Activated CD4-positive, alpha-beta T cell treated with anti-CD3 and anti-CD28 coated beads, Interleukin-2, amount 50 U/mL, for 16 hours (primary cell): ENCODE measurements around the gene TEX13B.
"Not testable (repeated sequence)": the region's sequence is repeated elsewhere in the genome, so short reads cannot be mapped to it uniquely, and the experiment has no call there.

Experiments used
- DNase-seq: peaks from one replicate; pipeline ENCODE4 v3.0.0-alpha.2; 2020

The TEX13B gene

DNA sequence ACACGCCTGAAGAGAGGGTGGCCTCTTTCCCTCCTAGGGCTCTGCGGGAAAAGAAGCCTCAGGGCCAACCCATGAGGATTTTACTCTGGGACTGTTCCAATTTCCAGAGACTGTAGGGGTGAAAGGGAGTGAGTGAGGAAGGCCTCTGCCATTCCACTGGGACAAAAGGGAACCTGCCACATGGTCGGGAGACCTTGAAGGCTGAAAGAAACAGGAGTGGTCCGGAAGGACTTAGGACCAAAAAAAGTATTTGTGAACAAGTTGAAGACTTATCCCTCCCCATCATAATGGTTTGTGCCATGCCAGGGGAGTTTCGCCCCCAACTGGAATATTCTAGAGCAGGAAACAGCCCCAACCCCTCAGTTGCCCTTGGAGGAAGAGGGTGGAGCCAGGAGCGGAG, at the start of gene TEX13B:
Gene TEX13B, minus strand, starts transcription at position 15 of the 400 bp plus-strand sequence. CDS start 243 bp downstream, outside the sequence.
- DNase-seq = no peak

GRCh38 chrX:108029928-108030711, 48.0 kb upstream of the TEX13B start:
- DNase-seq = no peak

GRCh38 chrX:108028854-108029253, 46.7 kb upstream of the TEX13B start:
- no peak for DNase-seq

DNA sequence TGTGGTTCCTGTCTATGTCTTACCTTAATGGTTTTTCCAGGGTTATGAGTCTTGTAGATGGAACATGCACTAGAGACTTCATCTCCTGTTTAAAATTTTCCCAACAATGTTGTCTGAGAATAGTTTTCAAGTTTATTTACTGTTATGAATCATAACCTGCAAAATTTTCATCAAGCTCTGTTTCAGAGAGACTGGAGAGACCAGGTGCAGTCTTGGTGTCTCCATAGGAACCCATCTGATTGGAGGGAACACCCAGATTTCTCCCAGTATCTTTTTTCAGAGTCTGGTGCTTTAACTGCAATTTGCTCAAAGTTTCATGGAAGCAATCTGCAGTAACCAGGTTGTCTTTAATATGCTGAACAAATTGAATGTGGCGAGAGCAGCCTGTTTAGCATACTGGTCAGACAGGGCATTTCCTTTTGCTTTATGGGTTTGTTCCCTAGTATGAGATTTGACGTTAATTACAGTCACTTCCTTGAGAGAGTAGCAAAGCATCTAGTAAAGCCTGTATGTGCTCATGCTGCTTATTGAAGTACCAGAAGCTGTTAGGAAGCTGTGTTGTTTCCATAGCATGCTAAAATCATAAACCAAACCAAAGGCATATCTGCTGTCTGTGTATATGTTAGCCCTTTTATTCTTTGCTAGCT, 43.9 kb upstream of the TEX13B start:
- no peak for DNase-seq

GRCh38 chrX:108025376-108025775, 43.2 kb upstream of the TEX13B start:
- no peak for DNase-seq

DNA sequence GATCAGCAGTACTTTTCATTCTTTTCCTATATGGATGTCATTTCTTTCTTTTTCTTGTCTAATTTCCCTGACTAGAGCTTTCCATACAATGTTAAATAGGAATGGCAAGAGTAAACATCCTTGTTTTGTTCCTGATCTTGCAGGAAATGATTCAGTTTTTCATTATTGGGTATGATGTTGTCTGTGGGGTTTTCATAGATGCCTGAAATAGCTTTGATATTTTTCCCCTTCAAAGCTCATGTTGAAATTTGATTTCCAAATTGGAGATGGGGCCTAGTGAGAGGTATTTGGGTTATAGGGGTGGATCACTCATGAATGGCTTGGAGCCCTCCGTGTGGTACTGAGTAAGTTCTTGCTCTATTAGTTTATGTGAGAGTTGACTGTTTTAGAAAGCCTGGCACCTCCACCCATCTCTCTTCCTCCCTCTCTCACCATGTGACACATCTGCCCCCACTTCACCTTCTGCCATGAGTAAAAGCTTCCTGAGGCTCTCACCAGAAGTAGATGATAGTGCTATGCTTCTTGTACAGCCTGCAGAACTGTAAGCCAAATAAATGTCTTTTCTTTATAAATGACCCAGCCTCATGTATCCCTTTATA, 40.4 kb upstream of the TEX13B start:
- DNase-seq = peak; percentile 10

- DNase-seq = peak; percentile 18
These were observed 38.5 kb upstream of the TEX13B start for GRCh38 chrX:108020631-108021030.

GRCh38 chrX:108019382-108019875, 37.3 kb upstream of the TEX13B start:
- DNase-seq = no peak

GRCh38 chrX:108018656-108019381, 36.6 kb upstream of the TEX13B start:
- peak; percentile 32 for DNase-seq

DNA sequence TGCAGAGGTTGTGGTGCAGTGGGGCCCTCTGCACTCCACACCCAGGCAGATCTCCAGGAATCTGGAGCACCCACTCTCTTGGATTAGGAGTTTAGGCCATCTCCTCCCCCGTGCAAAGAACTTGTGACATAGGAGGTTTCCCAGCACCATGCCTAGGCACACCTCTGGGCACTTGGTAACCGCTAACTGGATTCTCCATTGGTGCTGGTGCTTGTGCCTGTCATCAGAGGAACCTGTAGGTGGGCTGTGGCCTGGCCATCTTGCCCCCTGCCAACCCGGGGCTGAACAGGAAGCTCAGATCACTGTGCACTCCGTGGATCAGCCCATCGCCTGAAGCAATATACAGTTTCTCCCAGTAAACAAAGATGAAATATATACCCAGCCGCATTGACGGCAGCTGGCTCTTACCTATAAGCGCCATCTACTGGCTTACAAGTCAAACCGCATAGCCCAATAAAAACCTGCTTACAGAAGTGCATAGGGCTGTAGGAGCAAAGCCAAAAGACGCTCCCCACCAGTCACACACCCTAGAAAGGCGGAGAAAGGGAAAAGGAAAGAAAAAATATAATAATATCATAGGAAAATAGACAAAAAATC, 19.1 kb upstream of the TEX13B start:
- peak; percentile 38 for DNase-seq

DNA sequence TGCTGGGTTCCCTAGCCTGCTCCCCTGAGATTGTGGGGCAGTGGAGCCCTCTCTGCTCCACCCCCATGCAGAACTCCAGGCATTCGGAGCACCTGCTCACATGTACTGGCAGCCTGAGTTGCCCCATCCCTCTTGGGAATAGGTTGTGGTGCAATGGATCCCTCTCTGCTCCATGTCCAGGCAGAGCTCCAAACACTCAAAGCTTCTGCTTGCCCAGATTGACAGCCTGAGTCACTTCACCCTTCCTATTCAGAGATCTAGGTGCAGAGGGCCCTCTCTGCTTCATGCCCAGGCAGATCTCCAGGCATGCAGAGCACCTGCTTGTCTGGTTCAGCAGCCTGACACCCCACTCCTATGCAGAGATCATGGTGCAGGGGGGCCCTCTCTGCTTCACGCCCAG, 18.6 kb upstream of the TEX13B start:
- no peak for DNase-seq

GRCh38 chrX:107996124-107996523, 14.0 kb upstream of the TEX13B start:
- no peak for DNase-seq

DNA sequence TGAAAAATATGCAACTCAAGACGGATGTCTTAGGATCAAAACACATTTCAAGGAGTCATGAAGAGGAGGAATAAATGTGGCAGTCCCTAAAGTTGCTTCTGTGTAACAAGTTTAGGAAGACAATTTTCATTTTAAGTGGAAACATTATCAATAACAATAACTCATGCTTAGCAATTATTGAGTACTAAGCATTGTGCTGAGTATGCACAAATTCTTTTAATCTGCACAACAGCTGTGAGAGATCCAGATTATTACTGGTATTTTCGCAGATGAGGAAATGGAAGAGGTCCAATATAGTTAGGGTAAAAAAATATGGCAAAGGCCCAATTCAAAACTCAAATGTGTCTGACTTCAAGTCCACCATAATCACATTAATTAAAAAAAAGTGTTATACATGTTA, 2.9 kb upstream of the TEX13B start:
- DNase-seq = no peak

DNA sequence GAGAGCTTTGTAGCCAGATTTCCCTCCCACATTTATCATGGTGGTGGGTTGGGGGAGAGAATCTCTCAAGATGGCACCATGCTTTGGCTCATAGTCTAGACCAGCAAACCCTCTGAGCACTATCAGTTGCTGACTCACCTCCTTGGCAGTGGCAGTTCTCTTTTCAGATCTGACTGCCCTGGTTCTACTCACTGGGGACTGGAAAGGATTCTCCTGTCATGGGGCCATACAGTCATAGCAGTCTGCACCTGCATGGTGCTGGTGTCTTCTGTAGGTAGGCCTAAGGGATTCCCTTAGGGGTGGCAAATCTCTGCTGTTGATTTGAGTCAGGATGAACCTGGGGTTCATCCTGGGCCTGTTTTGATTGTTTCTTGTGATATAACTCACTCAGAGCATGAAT, 2.6 kb downstream of the TEX13B start:
- peak; percentile 2 for DNase-seq

- peak; percentile 5 for DNase-seq
These were observed 3.4 kb downstream of the TEX13B start for GRCh38 chrX:107978707-107979307.

DNA sequence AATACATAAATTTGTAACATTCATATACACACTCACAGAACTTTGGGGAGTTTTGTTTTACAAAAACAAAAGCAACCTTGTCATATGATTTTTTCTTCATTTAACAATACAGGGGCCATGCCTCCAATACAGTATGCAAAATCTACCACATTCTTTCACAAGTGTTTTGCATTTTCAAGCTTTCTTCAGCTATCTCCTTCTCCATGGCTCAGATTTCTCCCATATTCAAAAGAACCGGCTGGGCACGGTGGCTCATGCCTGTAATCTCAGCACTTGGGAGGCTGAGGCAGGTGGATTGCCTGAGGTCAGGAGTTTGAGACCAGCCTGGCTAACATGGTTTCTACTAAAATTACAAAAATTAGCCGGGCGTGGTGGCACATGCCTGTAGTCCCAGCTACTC, 4.1 kb downstream of the TEX13B start:
- DNase-seq = no peak

DNA sequence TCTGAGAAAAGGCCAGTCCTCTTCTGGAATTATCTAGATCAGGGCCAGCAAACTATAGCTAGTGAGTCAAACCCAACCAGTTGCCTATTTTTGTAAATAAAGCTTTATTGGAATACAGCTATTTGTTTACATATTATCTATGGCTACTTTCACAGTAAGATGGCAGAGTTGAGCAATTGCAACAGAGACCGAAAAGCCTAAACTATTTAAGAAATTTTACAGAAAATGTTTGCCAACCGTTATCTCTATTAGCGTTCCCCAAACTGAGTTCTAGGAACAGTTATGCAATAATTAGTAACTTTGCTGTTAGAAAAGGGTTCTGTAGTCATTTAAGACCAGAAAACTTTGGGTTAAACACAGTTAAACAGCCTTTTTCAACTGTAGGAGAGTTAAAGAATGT, 10.5 kb downstream of the TEX13B start:
- DNase-seq = no peak

- no peak for DNase-seq
These were observed 12.1 kb downstream of the TEX13B start for GRCh38 chrX:107970073-107970472.

DNA sequence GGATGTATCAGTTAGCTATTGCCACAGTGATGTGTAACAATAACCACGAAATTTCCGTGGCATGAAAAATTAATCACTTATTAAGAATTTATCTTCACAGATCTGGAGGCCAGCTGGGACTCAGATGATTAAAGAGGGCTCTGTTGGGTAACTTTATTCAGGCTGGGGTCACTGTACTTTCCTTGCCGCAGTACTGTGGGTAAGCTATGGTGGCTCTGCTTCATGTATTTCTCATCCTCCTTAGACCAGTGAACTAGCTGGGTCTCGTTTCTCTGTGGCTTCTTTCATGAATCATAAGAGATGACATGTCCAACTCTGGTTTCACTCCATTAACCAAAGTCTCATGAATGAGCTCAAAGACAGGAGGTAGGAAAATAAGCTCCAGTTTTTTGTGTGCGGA, 13.5 kb downstream of the TEX13B start:
- DNase-seq = no peak

GRCh38 chrX:107955337-107955736, 26.8 kb downstream of the TEX13B start:
- DNase-seq = not testable (repeated sequence)

GRCh38 chrX:107940095-107940494, 42.1 kb downstream of the TEX13B start:
- no peak for DNase-seq

DNA sequence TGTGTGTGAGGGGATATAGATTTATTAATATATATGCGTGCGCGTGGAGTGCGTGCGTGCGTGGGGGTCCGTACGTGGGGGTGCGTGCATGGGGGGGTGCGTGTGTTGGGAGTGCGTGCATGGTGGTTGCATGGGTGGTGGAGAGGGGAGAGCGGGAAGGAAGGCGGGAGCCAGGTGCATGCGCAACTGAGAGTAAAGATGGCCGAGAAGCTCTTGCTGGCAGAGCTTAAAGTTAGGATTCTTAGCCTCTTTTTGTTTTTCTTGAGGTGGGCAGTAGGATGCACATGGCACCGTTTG, 45.8 kb downstream of the TEX13B start:
- no peak for DNase-seq
